GM19452 (cell line): ENCODE data around the gene KIAA1671.
"Not testable (repeated sequence)": the region's sequence is repeated elsewhere in the genome, so short reads cannot be mapped to it uniquely, and the experiment has no call there.

Source experiments
- ATAC-seq: cut with Tn5 transposase; IDR thresholded peaks from one replicate; pipeline ENCODE4 v1.9.1; 2021; ENCODE audit not compliant: unreplicated experiment

Gene KIAA1671

GRCh38 chr22:25183949-25184619 lies 231.6 kb downstream of the KIAA1671 start:
- ATAC-seq: no peak

DNA sequence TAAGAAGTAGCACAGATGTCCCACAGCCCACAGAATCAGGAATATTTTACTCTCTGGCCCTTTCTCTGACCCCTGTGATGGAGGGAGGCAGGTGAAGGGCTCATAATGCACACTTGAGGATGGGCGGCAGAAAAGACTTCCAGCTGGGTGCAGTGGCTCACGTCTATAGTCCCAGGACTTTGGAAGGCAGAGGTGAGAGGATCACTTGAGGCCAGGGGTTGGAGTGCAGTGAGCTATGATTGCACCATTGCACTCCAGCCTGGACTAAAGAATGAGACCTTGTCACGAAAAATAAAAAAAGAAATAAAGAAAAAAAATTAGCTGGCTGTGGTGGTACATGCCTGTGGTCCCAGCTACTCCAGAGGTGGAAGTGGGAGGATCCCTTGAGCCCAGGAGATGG lies 233.6 kb downstream of the KIAA1671 start:
- no peak for ATAC-seq

- ATAC-seq: no peak
Observed at GRCh38 chr22:25187469-25187868, 235.0 kb downstream of the KIAA1671 start.

DNA sequence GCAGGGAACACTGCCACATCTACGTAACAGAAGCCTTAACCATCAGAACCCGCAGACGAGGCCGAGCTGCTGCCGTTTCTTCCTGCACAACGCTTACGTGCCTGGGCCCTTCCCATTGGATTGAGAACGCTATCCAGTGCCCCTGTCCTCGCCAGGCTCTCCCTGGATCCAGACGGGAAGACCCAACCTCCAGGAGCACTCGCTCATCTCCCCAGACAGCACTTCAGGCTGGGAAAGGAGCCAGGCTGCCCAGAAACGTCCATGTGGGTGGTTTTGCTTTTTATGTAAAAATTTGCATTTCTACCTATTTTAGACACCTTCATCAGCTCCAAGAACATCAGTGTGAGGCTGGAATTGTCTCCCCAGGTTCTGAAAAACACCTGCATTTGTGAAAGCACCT lies 239.9 kb downstream of the KIAA1671 start:
- ATAC-seq: no peak

DNA sequence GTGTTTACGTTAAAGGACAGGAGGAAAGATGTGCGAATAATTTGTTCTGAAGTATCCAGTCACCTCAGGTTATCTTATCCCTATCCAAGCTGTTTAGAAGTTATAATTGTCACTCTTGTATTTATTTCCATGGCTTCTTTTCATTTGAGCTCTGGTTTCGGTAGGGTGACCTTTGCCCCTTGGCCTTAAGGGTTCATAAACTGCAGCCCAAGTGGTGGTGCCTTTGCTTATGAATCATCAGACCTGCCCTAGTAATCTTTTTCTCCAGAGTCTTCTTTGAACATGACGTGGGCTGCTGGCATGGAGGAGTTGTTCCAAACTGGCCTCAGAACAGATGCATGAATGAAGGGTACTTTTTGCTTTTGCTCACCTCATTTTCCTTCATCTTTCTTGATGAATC lies 240.6 kb downstream of the KIAA1671 start:
- ATAC-seq: no peak

DNA sequence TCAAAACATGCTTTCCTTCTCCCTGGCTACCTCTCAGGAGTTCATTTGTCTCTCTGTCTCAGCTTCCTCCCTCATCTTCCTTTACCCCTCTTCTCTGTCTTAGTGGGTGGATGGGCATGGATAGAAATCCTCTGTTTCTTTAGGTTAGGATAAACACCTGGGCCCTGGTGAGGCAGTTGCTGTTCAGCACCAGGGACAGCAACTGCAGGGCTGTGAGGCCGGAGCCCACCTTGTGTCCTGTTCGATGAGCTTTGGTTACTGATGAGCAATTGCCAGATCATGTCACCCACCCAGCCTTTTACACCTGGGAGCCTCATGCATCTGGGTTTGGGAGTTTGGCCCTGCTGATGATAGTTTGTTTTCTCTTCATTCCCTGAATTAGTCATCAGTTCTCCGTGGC lies 241.0 kb downstream of the KIAA1671 start:
- ATAC-seq: no peak

GRCh38 chr22:25196326-25196725 lies 243.8 kb downstream of the KIAA1671 start:
- no peak for ATAC-seq

- ATAC-seq: no peak
Observed at GRCh38 chr22:25197340-25197739, 244.8 kb downstream of the KIAA1671 start.

DNA sequence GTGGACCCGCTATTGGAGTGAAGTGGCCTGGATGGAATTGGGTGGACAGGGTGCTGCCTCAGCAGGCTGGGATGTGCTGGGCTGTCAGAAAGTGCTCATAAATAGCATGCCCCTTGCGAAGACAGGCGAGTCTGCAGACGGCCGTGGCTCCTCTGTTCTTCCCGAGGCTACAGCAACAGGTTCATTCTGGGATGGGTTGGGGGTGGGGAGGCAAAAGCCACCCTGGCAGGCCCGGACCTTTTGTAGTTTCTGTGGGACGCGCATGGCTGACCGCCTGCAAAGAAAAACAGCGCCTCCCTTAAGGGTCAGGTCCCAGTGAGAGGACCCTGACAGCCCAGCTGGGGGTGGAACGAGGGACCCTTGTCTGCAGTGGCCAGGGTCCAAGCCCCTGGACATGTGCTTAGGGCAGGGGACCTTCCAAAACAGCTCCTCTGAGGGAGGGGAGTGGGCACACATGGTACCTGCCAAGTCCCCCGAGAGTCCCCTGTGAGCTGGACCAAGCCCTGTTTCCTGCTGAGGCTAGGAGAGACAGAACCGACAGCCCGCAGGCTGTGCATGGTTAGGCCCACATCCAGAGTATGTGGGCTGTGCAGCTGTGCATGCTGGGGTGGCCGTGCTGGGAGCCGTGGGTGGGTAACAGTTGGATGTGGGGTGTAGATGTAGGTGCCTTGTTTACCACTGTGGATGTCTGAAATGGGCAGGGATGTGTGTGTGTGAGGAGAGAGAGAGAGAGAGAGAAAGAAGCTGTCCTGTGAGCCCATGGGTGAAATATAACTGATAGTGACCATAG lies 247.4 kb downstream of the KIAA1671 start, which contains the start of gene CRYBB3:
Gene CRYBB3 (plus strand): TSS at position 128 of the 790 bp plus-strand sequence. CDS start 1,539 bp downstream, outside the sequence.
- no peak for ATAC-seq

GRCh38 chr22:25200967-25201366 lies 248.5 kb downstream of the KIAA1671 start:
- no peak for ATAC-seq

GRCh38 chr22:25201557-25202273 lies 249.2 kb downstream of the KIAA1671 start:
- no peak for ATAC-seq

DNA sequence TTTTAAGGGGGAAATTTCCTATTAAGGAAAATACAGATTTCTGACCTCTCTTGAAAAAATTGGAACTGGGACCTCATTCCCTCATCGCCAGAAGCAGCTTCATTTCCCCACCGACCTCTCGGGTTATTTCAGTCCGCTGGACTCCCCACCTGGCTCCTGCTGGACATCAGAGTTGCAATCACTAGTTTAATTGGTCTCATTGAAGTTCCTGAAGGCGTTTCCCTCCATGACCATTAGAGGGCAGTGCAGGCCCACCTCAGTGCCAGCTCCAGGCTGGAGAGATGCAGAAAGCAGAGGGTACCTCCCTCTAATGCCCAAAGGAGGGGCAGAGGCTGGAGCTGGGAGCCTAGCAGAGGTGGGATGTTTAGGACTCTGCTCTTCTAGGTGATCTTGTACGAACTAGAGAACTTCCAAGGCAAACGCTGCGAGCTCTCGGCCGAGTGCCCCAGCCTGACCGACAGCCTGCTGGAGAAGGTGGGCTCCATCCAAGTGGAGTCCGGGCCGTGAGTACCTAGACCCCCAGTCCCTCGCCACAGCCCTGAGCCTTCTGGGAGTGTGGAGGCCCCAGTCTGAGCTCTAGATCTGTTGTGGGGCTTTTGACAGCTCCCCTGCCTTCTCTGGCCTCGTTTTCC lies 249.9 kb downstream of the KIAA1671 start:
- no peak for ATAC-seq

DNA sequence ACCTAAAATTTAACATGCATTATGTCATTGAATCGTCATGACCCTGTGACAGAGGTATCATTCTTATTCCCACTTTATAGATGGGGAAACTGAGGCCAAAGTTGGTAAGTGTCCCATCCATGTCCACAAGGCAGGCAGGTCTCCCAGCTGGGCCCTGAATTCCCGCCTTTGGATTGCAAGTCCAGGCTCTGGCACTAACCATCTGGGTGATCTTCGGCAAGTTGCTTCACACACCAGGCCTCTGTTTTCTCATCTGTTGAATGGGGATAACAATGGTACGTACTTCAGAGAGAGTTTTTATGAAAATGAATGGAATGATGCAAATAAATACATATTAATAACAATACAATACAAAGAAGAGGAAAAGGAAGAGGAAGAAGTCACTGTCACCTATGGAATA lies 250.6 kb downstream of the KIAA1671 start:
- ATAC-seq: no peak

- not testable (repeated sequence) for ATAC-seq
Observed at GRCh38 chr22:25204547-25204946, 252.0 kb downstream of the KIAA1671 start.

DNA sequence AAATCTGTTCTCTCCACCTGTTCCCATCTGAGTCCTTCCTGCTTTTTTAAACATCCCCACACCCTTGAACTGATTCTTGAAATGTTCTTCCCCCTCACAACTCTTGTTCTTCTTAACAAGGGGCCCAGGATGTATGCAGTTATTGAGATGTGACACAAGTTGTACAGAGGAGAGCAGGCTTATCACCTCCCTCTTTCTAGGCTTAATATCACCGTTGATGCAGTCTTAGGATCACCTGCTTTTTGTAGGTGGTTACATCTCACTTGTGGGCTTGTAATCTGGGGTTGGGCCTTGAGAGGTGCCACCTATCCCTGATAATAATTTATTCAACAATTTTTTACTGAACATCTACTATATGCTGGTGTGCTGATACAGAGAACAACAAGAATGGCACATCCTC lies 253.3 kb downstream of the KIAA1671 start:
- no peak for ATAC-seq

DNA sequence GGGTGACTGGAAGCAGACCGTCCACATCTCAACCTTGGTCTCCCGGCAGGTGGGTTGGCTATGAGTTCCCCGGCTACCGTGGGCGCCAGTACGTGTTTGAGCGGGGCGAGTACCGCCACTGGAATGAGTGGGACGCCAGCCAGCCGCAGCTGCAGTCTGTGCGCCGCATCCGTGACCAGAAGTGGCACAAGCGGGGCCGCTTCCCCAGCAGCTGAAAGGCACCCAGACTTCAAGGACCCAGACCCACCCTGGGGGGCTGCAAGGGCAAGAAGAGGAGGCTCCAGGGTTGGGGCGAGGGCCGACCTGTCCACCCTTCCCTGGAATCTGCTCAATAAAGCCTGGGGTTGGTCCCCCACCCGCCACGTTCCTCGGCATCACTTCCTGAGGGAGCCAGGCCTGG lies 254.5 kb downstream of the KIAA1671 start:
- ATAC-seq: no peak

GRCh38 chr22:25207553-25208157 lies 255.1 kb downstream of the KIAA1671 start:
- ATAC-seq: no peak

GRCh38 chr22:25208328-25208727 lies 255.8 kb downstream of the KIAA1671 start:
- ATAC-seq: no peak

GRCh38 chr22:25208743-25209505 lies 256.4 kb downstream of the KIAA1671 start:
- ATAC-seq: no peak

DNA sequence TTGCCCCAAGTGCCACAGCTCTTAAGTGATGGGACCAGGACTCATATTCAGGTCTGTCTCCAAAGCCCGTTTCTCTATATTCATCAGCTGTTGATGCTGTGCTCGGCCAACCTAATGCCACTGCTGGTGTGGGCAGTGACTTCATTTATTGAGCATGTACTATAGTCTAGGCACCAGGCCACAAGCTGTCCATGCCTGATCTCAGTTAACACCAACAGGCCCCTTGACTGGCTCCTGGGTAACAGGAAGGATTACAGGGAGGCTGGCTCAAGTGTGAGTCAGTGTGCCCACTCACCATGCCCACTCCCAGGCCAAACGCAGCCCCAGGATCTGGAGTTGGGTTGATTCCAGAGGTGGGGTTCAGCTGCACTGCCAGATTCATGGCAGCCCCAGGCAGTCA lies 258.3 kb downstream of the KIAA1671 start:
- ATAC-seq: no peak
